H4 (cell line): Measurements from ENCODE around the gene RNF19B. TPM values are rescaled to one million over a fixed set of nuclear protein-coding genes. Genes with fewer than 3 reads are reported as not detected.

ENCODE experiments used
- DNase-seq: peaks from one replicate; pipeline ENCODE4 v3.0.0-alpha.2; 2015; ENCODE audit warnings: low spot score
- total RNA-seq: library from RNA; depleted of rRNA; stranded (reverse); fragments of >200 nt; shearing (Covaris generic); gene quantifications from 2 replicates; pipeline ENCODE4 v1.2.3, GENCODE V29; 2014; rRNA removed

Gene RNF19B
- total RNA-seq, 1 experiment from 2014 or later = 7.5 TPM

GRCh38 chr1:32888677-32889420 is 75.8 kb downstream of the RNF19B start:
- DNase-seq = no peak

DNA sequence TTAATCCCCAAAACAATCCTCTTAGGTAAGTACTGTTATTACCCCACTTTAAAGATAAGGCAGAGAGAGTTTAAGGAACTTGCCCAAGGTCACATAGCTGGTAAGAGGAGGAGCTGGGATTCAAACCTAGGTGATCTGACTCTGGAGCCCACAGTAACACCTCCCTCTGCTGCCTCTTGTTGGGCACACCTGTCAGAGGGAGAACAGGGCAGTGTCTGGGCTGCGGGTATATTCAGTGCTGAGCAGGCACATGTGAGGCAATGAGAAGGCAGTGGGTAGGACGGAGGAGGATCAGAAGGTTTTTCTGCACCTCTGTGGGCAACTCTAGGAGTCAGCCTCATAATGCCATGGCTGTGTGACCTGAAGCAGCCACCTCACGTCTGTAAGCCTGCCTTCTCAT is 76.5 kb downstream of the RNF19B start:
- DNase-seq = no peak

- DNase-seq = no peak
Observed at GRCh38 chr1:32887623-32888022, 77.0 kb downstream of the RNF19B start.

DNA sequence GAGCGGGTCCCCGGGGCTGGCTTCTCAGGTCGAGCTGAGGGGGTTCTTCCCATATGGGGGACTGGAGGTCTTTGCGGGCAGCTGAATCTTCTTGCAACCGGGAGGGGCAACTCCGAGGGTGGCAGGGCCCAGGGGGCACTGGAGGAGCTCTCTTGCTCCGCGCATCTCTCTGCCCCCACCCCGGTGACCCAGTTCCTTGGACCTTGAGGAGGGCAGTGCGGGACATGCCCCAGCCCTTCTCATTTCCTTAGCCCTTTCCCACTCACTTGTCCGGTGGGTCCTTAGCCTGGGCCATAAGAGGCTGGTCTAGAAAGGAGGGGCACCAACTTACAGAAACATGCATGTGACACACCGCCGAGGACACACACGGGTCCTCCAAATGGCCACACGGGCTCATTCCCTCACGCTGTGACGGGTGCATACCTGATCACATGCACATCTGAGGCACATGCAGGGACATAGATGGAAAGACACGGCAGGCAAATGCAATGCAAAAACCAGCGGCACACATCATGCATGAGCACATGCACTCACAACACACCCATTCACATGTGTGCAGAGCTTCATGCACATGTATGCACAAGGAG is 77.7 kb downstream of the RNF19B start:
- DNase-seq = no peak

Other genes with a start within 250 kb of the RNF19B start
- 136 and 168 TPM in 2 replicates for gene YARS1, start 147.5 kb downstream of the RNF19B start, total RNA-seq
- 25.2 and 29.1 TPM in 2 replicates for gene S100PBP, start 147.2 kb downstream of the RNF19B start, total RNA-seq
- 0.12 and 0.15 TPM in 2 replicates for gene FNDC5, start 93.9 kb downstream of the RNF19B start, total RNA-seq
- not detected in 2 replicates for gene HPCA, start 78.3 kb downstream of the RNF19B start, total RNA-seq
- gene TMEM54, start 63.4 kb downstream of the RNF19B start, total RNA-seq = 81.8 and 118 TPM in 2 replicates
- 178 and 192 TPM in 2 replicates for gene AK2, start 72.1 kb upstream of the RNF19B start, total RNA-seq
- 3.9 and 5.8 TPM in 2 replicates for gene AZIN2, start 116.3 kb upstream of the RNF19B start, total RNA-seq
- 3.2 and 4.7 TPM in 2 replicates for gene TRIM62, start 217.2 kb upstream of the RNF19B start, total RNA-seq